Karpas-422 (cell line): ENCODE data around the gene CAMK2N1. TPM values are rescaled to one million over a fixed set of nuclear protein-coding genes. Genes with fewer than 3 reads are reported as not detected.

Experiments used
- DNase-seq: peaks from one replicate; pipeline ENCODE4 v3.0.0-alpha.2; 2015
- H2AFZ ChIP-seq: fragments of 200-600 bp; sonication (generic); 2 replicates; pipeline ENCODE4 v1.6.1; 2014; ENCODE audit warnings: antibody characterized with exemption, low read length, mixed read lengths
- H3K27ac ChIP-seq: fragments of 200-600 bp; sonication (generic); 2 replicates; pipeline ENCODE4 v1.5.1; 2014; ENCODE audit warnings: mild to moderate bottlenecking, low read length, moderate library complexity
- H3K27me3 ChIP-seq: fragments of 200-600 bp; sonication (generic); 2 replicates; pipeline ENCODE4 v1.6.1; 2014; ENCODE audit warnings: low read length, mixed read lengths
- H3K36me3 ChIP-seq: fragments of 200-600 bp; sonication (generic); 2 replicates; pipeline ENCODE4 v1.6.1; 2014; ENCODE audit warnings: low read length, mixed read lengths; ENCODE audit not compliant: insufficient read depth
- H3K4me1 ChIP-seq: fragments of 200-600 bp; sonication (generic); 2 replicates; pipeline ENCODE4 v1.6.1; 2014; ENCODE audit warnings: mild to moderate bottlenecking, low read length, mixed read lengths
- H3K4me2 ChIP-seq: fragments of 200-600 bp; sonication (generic); 2 replicates; pipeline ENCODE4 v1.6.1; 2014; ENCODE audit warnings: low read length, low read depth, mild to moderate bottlenecking; ENCODE audit not compliant: poor library complexity, severe bottlenecking
- H3K4me3 ChIP-seq: fragments of 200-600 bp; sonication (generic); 2 replicates; pipeline ENCODE4 v1.5.1; 2014; ENCODE audit warnings: mild to moderate bottlenecking, antibody characterized with exemption, low read length, mixed read lengths
- H3K79me2 ChIP-seq: fragments of 200-600 bp; sonication (generic); 2 replicates; pipeline ENCODE4 v1.6.1; 2014; ENCODE audit warnings: mild to moderate bottlenecking, low read length, mixed read lengths
- H3K9ac ChIP-seq: fragments of 200-600 bp; sonication (generic); 2 replicates; pipeline ENCODE4 v1.6.0; 2014; ENCODE audit warnings: low read length
- H3K9me2 ChIP-seq: fragments of 200-600 bp; sonication (generic), shearing (Covaris generic); replicated peaks from 2 replicates; pipeline ENCODE4 v1.6.0; 2014; ENCODE audit warnings: mild to moderate bottlenecking, low read length, moderate library complexity; ENCODE audit not compliant: insufficient read depth
- H3K9me3 ChIP-seq: fragments of 300-700, 200-600 bp; sonication (generic); 2 replicates; pipeline ENCODE4 v1.6.1; 2014; ENCODE audit warnings: low read length, mixed read lengths
- H4K20me1 ChIP-seq: fragments of 200-600 bp; sonication (generic); 2 replicates; pipeline ENCODE4 v1.6.1; 2014; ENCODE audit warnings: mild to moderate bottlenecking, antibody characterized with exemption, low read length, low read depth; ENCODE audit not compliant: insufficient read depth
- total RNA-seq: library from RNA; depleted of rRNA; stranded (reverse); fragments of >200 nt; shearing (Covaris generic); gene quantifications from 2 replicates; pipeline ENCODE4 v1.2.3, GENCODE V29; 2014; ENCODE audit warnings: low replicate concordance; rRNA removed

The CAMK2N1 gene
- total RNA-seq = not detected in 2 replicates

GRCh38 chr1:20485527-20486456, at the start of gene CAMK2N1:
CAMK2N1 (minus strand) TSS chr1:20486210; CDS start chr1:20485379, 831 bp downstream.
- Histone ChIP-seq H3K27me3 (no peaks in the 10 kb centered on the region), H3K79me2 (no peaks in the 10 kb centered on the region), H3K36me3 (no peaks in the 10 kb centered on the region), H3K9ac (no peak within 1 kb of the TSS), H3K9me3 (no peaks in the 10 kb centered on the region), H3K4me2 (no peak within 1 kb of the TSS), H3K4me1 (peaks cover 4% of the 10 kb centered on the region), H3K9me2 (no peaks in the 10 kb centered on the region), H4K20me1 (no peaks in the 10 kb centered on the region), H3K27ac (no peak within 1 kb of the TSS), H2AFZ (no peak within 1 kb of the TSS), H3K4me3 (no peak within 1 kb of the TSS)
- no peak for DNase-seq

GRCh38 chr1:20534659-20535417, 48.8 kb upstream of the CAMK2N1 start:
- Histone ChIP-seq H3K4me1 (no peaks in the 10 kb centered on the region), H3K4me3 (no peak overlapping the region), H3K9ac (no peak overlapping the region), H3K4me2 (no peak overlapping the region), H3K9me3 (no peaks in the 10 kb centered on the region), H3K36me3 (no peaks in the 10 kb centered on the region), H4K20me1 (no peaks in the 10 kb centered on the region), H3K9me2 (no peaks in the 10 kb centered on the region), H2AFZ (no peak overlapping the region), H3K79me2 (no peaks in the 10 kb centered on the region), H3K27me3 (no peaks in the 10 kb centered on the region), H3K27ac (no peak overlapping the region)
- DNase-seq = no peak

- Histone ChIP-seq H3K9me2 (no peaks in the 10 kb centered on the region), H3K27me3 (no peaks in the 10 kb centered on the region), H3K9ac (no peak overlapping the region), H3K9me3 (no peaks in the 10 kb centered on the region), H3K4me1 (no peaks in the 10 kb centered on the region), H3K27ac (no peak overlapping the region), H3K36me3 (no peaks in the 10 kb centered on the region), H3K4me3 (no peak overlapping the region), H3K4me2 (no peak overlapping the region), H3K79me2 (no peaks in the 10 kb centered on the region), H2AFZ (no peak overlapping the region), H4K20me1 (no peaks in the 10 kb centered on the region)
- no peak for DNase-seq
Measured at GRCh38 chr1:20533635-20534034, 47.6 kb upstream of the CAMK2N1 start.

- H2AFZ ChIP-seq = no peak overlapping the region
- H3K27me3 ChIP-seq = no peaks in the 10 kb centered on the region
- no peaks in the 10 kb centered on the region for H4K20me1 ChIP-seq
- no peaks in the 10 kb centered on the region for H3K9me3 ChIP-seq
- H3K4me2 ChIP-seq = no peak overlapping the region
- no peak overlapping the region for H3K27ac ChIP-seq
- DNase-seq = no peak
- H3K4me1 ChIP-seq = no peaks in the 10 kb centered on the region
- H3K4me3 ChIP-seq = no peak overlapping the region
- no peaks in the 10 kb centered on the region for H3K36me3 ChIP-seq
- no peaks in the 10 kb centered on the region for H3K9me2 ChIP-seq
- no peak overlapping the region for H3K9ac ChIP-seq
- H3K79me2 ChIP-seq = no peaks in the 10 kb centered on the region
Measured at GRCh38 chr1:20530901-20531300, 44.9 kb upstream of the CAMK2N1 start.

- H3K27me3 ChIP-seq = no peaks in the 10 kb centered on the region
- no peaks in the 10 kb centered on the region for H3K9me2 ChIP-seq
- H3K27ac ChIP-seq = no peak overlapping the region
- no peak overlapping the region for H2AFZ ChIP-seq
- H3K4me1 ChIP-seq = no peaks in the 10 kb centered on the region
- H3K4me2 ChIP-seq = no peak overlapping the region
- no peaks in the 10 kb centered on the region for H4K20me1 ChIP-seq
- H3K36me3 ChIP-seq = no peaks in the 10 kb centered on the region
- H3K4me3 ChIP-seq = no peak overlapping the region
- DNase-seq = no peak
- no peaks in the 10 kb centered on the region for H3K9me3 ChIP-seq
- H3K79me2 ChIP-seq = no peaks in the 10 kb centered on the region
- H3K9ac ChIP-seq = no peak overlapping the region
Measured at GRCh38 chr1:20530306-20530705, 44.3 kb upstream of the CAMK2N1 start.

GRCh38 chr1:20528221-20528620, 42.2 kb upstream of the CAMK2N1 start:
- H2AFZ ChIP-seq = no peak overlapping the region
- no peaks in the 10 kb centered on the region for H3K9me3 ChIP-seq
- no peaks in the 10 kb centered on the region for H3K36me3 ChIP-seq
- no peaks in the 10 kb centered on the region for H3K4me1 ChIP-seq
- no peaks in the 10 kb centered on the region for H3K27me3 ChIP-seq
- H3K4me2 ChIP-seq = no peak overlapping the region
- no peak overlapping the region for H3K4me3 ChIP-seq
- no peak for DNase-seq
- no peaks in the 10 kb centered on the region for H3K9me2 ChIP-seq
- no peaks in the 10 kb centered on the region for H4K20me1 ChIP-seq
- no peak overlapping the region for H3K9ac ChIP-seq
- H3K27ac ChIP-seq = no peak overlapping the region
- no peaks in the 10 kb centered on the region for H3K79me2 ChIP-seq

- no peaks in the 10 kb centered on the region for H3K9me3 ChIP-seq
- H3K4me1 ChIP-seq = no peaks in the 10 kb centered on the region
- H3K36me3 ChIP-seq = no peaks in the 10 kb centered on the region
- H3K9ac ChIP-seq = no peak overlapping the region
- no peak overlapping the region for H3K27ac ChIP-seq
- no peaks in the 10 kb centered on the region for H4K20me1 ChIP-seq
- no peak for DNase-seq
- H3K4me2 ChIP-seq = no peak overlapping the region
- H3K79me2 ChIP-seq = no peaks in the 10 kb centered on the region
- H3K27me3 ChIP-seq = no peaks in the 10 kb centered on the region
- H3K4me3 ChIP-seq = no peak overlapping the region
- no peak overlapping the region for H2AFZ ChIP-seq
- no peaks in the 10 kb centered on the region for H3K9me2 ChIP-seq
Measured at GRCh38 chr1:20526267-20526666, 40.3 kb upstream of the CAMK2N1 start.
